Measurements from ENCODE around the gene HOXD10.

The HOXD10 gene

GRCh38 chr2:176154576-176155252 is 38.1 kb downstream of the HOXD10 start:
- no peak for DNase-seq (ENCODE audit: low read depth)
- TF ChIP-seq CTCF (IDR thresholded peaks at IDR 0.05; ENCODE audit: low read length, missing control alignments): no peak
- no peak overlapping the region for H3K4me3 ChIP-seq (replicated peaks; ENCODE audit: low read depth, low read length)

GRCh38 chr2:176155356-176156044 is 38.9 kb downstream of the HOXD10 start:
- H3K4me3 ChIP-seq (replicated peaks; ENCODE audit: low read depth, low read length): no peak overlapping the region
- no peak for TF ChIP-seq CTCF (IDR thresholded peaks at IDR 0.05; ENCODE audit: low read length, missing control alignments)
- no peak for DNase-seq (ENCODE audit: low read depth)

- H3K4me3 ChIP-seq (replicated peaks; ENCODE audit: low read depth, low read length): no peak overlapping the region
- TF ChIP-seq CTCF (IDR thresholded peaks at IDR 0.05; ENCODE audit: low read length, missing control alignments): no peak
- DNase-seq (ENCODE audit: low read depth): no peak
These were observed 39.8 kb downstream of the HOXD10 start for GRCh38 chr2:176156301-176156806.

GRCh38 chr2:176156807-176157498 is 40.4 kb downstream of the HOXD10 start, which contains the start of gene HOXD3:
TSS of gene HOXD3 (plus strand) at chr2:176157307. CDS start at chr2:176169115, 11,808 bp downstream.
- DNase-seq (ENCODE audit: low read depth): no peak
- H3K4me3 ChIP-seq (replicated peaks; ENCODE audit: low read depth, low read length): no peak within 1 kb of the TSS
- TF ChIP-seq CTCF (IDR thresholded peaks at IDR 0.05; ENCODE audit: low read length, missing control alignments): no peak

- H3K4me3 ChIP-seq (replicated peaks; ENCODE audit: low read depth, low read length): no peak overlapping the region
- no peak for TF ChIP-seq CTCF (IDR thresholded peaks at IDR 0.05; ENCODE audit: low read length, missing control alignments)
- DNase-seq (ENCODE audit: low read depth): no peak
These were observed 41.1 kb downstream of the HOXD10 start for GRCh38 chr2:176157499-176158185.

GRCh38 chr2:176158186-176158591 is 41.6 kb downstream of the HOXD10 start:
- DNase-seq (ENCODE audit: low read depth): no peak
- no peak overlapping the region for H3K4me3 ChIP-seq (replicated peaks; ENCODE audit: low read depth, low read length)

More at GRCh38 chr2:176158186-176158591, 41.6 kb downstream of the HOXD10 start:
- no peak for TF ChIP-seq CTCF (IDR thresholded peaks at IDR 0.05; ENCODE audit: low read length, missing control alignments)
